Erythroblast (primary cell): Measurements from ENCODE around the gene PTPN7.

Source experiments
- GATA1 ChIP-seq: IDR thresholded peaks from 2 replicates; pipeline ENCODE4 v1.6.1; 2011; ENCODE audit warnings: low read depth, mild to moderate bottlenecking, control low read depth, low read length, moderate library complexity
- POLR2A ChIP-seq: IDR thresholded peaks from 2 replicates; pipeline ENCODE4 v1.6.1; 2011; ENCODE audit warnings: mild to moderate bottlenecking, low read length

DNA sequence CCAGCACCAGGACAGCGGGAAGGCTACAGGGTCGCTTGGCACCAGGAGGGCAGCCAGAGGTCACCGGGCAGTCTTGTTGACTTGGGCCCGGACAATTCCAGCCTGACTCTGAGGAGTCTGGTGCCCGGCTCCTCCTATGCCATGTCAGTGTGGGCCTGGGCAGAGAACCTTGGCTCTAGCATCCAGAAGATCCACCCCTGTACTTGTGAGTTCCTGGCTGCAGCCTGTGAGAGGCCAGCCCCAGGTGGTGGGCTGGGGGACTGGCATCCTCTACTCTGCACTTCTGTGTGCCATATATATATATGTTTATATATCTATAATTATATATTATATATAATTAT lies 11.6 kb upstream of the PTPN7 start:
- TF ChIP-seq POLR2A (no peak), GATA1 (no peak)
